WTC11 (cell line): ENCODE data around the gene C16orf90. TPM values are rescaled to one million over a fixed set of nuclear protein-coding genes. Genes with fewer than 3 reads are reported as not detected.
"Not testable (repeated sequence)": the region's sequence is repeated elsewhere in the genome, so short reads cannot be mapped to it uniquely, and the experiment has no call there.

Experiments used
- ATAC-seq: fragments of 200-7000 bp; cut with Tn5 transposase; 2 replicates; pipeline ENCODE4 v1.10.0; 2021; ENCODE audit warnings: mild to moderate bottlenecking, moderate library complexity
- CTCF ChIA-PET: fragments of 300-600 bp; sonication (Branson Sonifier 250); formaldehyde crosslinking; loops from one replicate; lab custom pipeline; 2021; ENCODE audit warnings: antibody characterized with exemption; lab: Charles Lee
- POLR2A ChIA-PET: fragments of 350-600 bp; sonication (Branson Sonifier 250); formaldehyde crosslinking; loops from one replicate; lab custom pipeline; 2021; ENCODE audit warnings: antibody characterized with exemption; lab: Charles Lee
- DNase-seq: peaks from one replicate; pipeline ENCODE4 v3.0.0; 2021; ENCODE audit warnings: low spot score
- H3K27ac Mint-ChIP-seq: 2 replicates; pipeline ENCODE4 v1.8.0; 2021; ENCODE audit warnings: mixed read lengths
- H3K27me3 Mint-ChIP-seq: 2 replicates; pipeline ENCODE4 v1.8.0; 2021; ENCODE audit warnings: low read depth, mild to moderate bottlenecking, moderate library complexity, mixed read lengths
- H3K36me3 Mint-ChIP-seq: 2 replicates; pipeline ENCODE4 v1.8.0; 2021; ENCODE audit warnings: mixed read lengths
- H3K4me1 Mint-ChIP-seq: 2 replicates; pipeline ENCODE4 v1.8.0; 2022; ENCODE audit warnings: mixed read lengths
- H3K4me3 Mint-ChIP-seq: 2 replicates; pipeline ENCODE4 v1.8.0; 2021; ENCODE audit warnings: mild to moderate bottlenecking, moderate library complexity, mixed read lengths
- H3K9me3 Mint-ChIP-seq: 2 replicates; pipeline ENCODE4 v1.8.0; 2021; ENCODE audit warnings: mixed read lengths
- CBFB ChIP-seq: sonication (generic); formaldehyde crosslinking; IDR thresholded peaks from 2 replicates; pipeline ENCODE4 v1.8.1; 2022; ENCODE audit warnings: mild to moderate bottlenecking, low read depth, missing genetic modification reagents
- CREB1 ChIP-seq: sonication (generic); formaldehyde crosslinking; IDR thresholded peaks from 2 replicates; pipeline ENCODE4 v1.8.0; 2023; ENCODE audit warnings: mild to moderate bottlenecking, missing genetic modification reagents
- FOXP1 ChIP-seq: sonication (generic); formaldehyde crosslinking; IDR thresholded peaks from 2 replicates; pipeline ENCODE4 v1.8.0; 2022; ENCODE audit warnings: missing genetic modification reagents, mild to moderate bottlenecking, moderate library complexity, borderline replicate concordance
- GRHL2 ChIP-seq: fragments of 250-450 bp; sonication (Bioruptor Pico); IDR thresholded peaks from 2 replicates; pipeline ENCODE4 v1.8.0; 2022; ENCODE audit warnings: mild to moderate bottlenecking, moderate library complexity; ENCODE audit not compliant: insufficient replicate concordance, severe bottlenecking
- JUN ChIP-seq: sonication (generic); formaldehyde crosslinking; IDR thresholded peaks from 2 replicates; pipeline ENCODE4 v1.8.0; 2023; ENCODE audit warnings: mild to moderate bottlenecking, missing genetic modification reagents
- KAT7 ChIP-seq: sonication (generic); formaldehyde crosslinking; IDR thresholded peaks from 2 replicates; pipeline ENCODE4 v1.8.1; 2023; ENCODE audit warnings: missing genetic modification reagents, mild to moderate bottlenecking, borderline replicate concordance
- MXD4 ChIP-seq: fragments of 250-450 bp; sonication (Bioruptor Pico); IDR thresholded peaks from 2 replicates; pipeline ENCODE4 v1.8.0; 2021; ENCODE audit warnings: mild to moderate bottlenecking, moderate library complexity, borderline replicate concordance
- NR1H2 ChIP-seq: sonication (generic); formaldehyde crosslinking; IDR thresholded peaks from 2 replicates; pipeline ENCODE4 v1.9.0; 2021; ENCODE audit warnings: mild to moderate bottlenecking, moderate library complexity, missing genetic modification reagents
- NR2C2 ChIP-seq: sonication (generic); formaldehyde crosslinking; IDR thresholded peaks from 2 replicates; pipeline ENCODE4 v1.8.0; 2022; ENCODE audit warnings: mild to moderate bottlenecking, missing genetic modification reagents
- PRRX2 ChIP-seq: fragments of 250-450 bp; sonication (Bioruptor Pico); IDR thresholded peaks from 2 replicates; pipeline ENCODE4 v1.8.0; 2021; ENCODE audit warnings: mild to moderate bottlenecking
- SOX15 ChIP-seq: fragments of 250-450 bp; sonication (Bioruptor Pico); IDR thresholded peaks from 2 replicates; pipeline ENCODE4 v1.9.0; 2021; ENCODE audit warnings: mild to moderate bottlenecking
- TEAD4 ChIP-seq: sonication (generic); formaldehyde crosslinking; IDR thresholded peaks from 2 replicates; pipeline ENCODE4 v1.8.0; 2022; ENCODE audit warnings: mild to moderate bottlenecking, missing genetic modification reagents
- TP53 ChIP-seq: sonication (generic); formaldehyde crosslinking; IDR thresholded peaks from 2 replicates; pipeline ENCODE4 v1.8.1; 2023; ENCODE audit warnings: mild to moderate bottlenecking, missing genetic modification reagents
- ZNF219 ChIP-seq: sonication (generic); formaldehyde crosslinking; IDR thresholded peaks from 2 replicates; pipeline ENCODE4 v1.8.0; 2023; ENCODE audit warnings: missing genetic modification reagents, mild to moderate bottlenecking, borderline replicate concordance
- ZNF317 ChIP-seq: sonication (generic); formaldehyde crosslinking; IDR thresholded peaks from 2 replicates; pipeline ENCODE4 v1.8.1; 2023; ENCODE audit warnings: low read depth, mild to moderate bottlenecking, moderate library complexity, missing genetic modification reagents, borderline replicate concordance
- total RNA-seq: library from RNA; stranded (reverse); gene quantifications from 3 replicates; pipeline ENCODE4 v1.2.3, GENCODE V29; 2021
- TF ChIP-seq, protein P1 (sequence below): sonication (generic); formaldehyde crosslinking; IDR thresholded peaks from 2 replicates; pipeline ENCODE4 v1.8.1; 2022; ENCODE audit warnings: low read depth, mild to moderate bottlenecking, moderate library complexity, missing genetic modification reagents, borderline replicate concordance
- TF ChIP-seq, protein P2 (sequence below): fragments of 250-450 bp; sonication (Bioruptor Pico); IDR thresholded peaks from 2 replicates; pipeline ENCODE4 v1.9.0; 2021; ENCODE audit warnings: mild to moderate bottlenecking
- TF ChIP-seq, protein P3 (sequence below): sonication (generic); formaldehyde crosslinking; IDR thresholded peaks from 2 replicates; pipeline ENCODE4 v1.8.1; 2023; ENCODE audit warnings: mild to moderate bottlenecking, moderate library complexity, missing genetic modification reagents
- TF ChIP-seq, protein P4 (sequence below): fragments of 250-450 bp; sonication (Bioruptor Pico); IDR thresholded peaks from 2 replicates; pipeline ENCODE4 v2.1.2; 2022; ENCODE audit warnings: mild to moderate bottlenecking, moderate library complexity
- TF ChIP-seq, protein P5 (sequence below): sonication (generic); formaldehyde crosslinking; IDR thresholded peaks from 2 replicates; pipeline ENCODE4 v1.8.0; 2022; ENCODE audit warnings: mild to moderate bottlenecking, missing genetic modification reagents
- TF ChIP-seq, protein P6 (sequence below): fragments of 250-450 bp; sonication (Bioruptor Pico); conservative IDR thresholded peaks from 2 replicates; pipeline ENCODE4 v1.9.0; 2021; ENCODE audit warnings: mild to moderate bottlenecking

The C16orf90 gene
- total RNA-seq, 1 experiment from 2014 or later, result not detected

DNA sequence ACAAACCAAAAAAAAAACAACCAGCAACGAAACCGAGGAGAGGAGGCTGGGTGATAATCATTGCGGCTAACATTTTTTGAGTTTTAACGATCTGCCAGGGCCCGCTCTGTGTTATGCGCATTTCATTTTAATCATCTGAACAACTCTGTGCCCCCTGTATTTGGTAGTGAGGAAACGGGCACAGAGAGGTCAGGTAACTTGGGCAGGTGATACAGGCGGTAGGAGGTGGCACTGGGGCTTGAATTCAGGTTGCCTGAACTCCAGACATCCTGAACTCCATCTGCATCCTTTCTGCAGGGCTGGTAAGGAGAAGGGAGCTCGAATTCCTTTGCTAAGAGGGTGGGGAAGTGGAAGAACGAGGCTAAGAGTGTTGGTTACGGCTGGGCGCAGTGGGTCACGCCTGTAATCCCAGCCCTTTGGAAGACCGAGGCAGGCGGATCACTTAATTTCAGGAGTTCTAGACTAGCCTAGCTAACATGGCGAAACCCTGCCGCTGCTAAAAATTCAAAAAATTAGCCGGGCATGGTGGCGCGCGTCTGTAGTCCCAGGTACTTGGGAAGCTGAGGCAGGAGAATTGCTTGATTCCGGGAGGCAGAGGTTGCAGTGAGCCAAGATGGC lies 6.6 kb upstream of the C16orf90 start:
- Mint-ChIP-seq H3K4me1 (peaks cover 17% of the 10 kb centered on the region), H3K36me3 (peaks cover 11% of the 10 kb centered on the region; the same call in 1 of the 2 replicates), H3K9me3 (no peaks in the 10 kb centered on the region), H3K27me3 (0 out of 2 replicates have a peak, but pooled peaks cover 2% of the 10 kb centered on the region), H3K27ac (peak overlapping the region; percentile 91), H3K4me3 (peak overlapping the region; percentile 95)
- ATAC-seq, result no peak
- ChIA-PET CTCF (interaction anchor here (0.9 kb wide), 1 partner anchor 752 kb away, joined by 3 read pairs; no protein-coding TSS in a partner anchor), POLR2A (interaction anchor here (0.6 to 1.0 kb wide), 3 partner anchors 11 to 1577 kb away, joined by 3 to 4 read pairs (median 3); partner anchors contain the start of gene ZNF263)
- no peak for DNase-seq
- TF ChIP-seq MXD4 (CRISPR knock-in tag) (no peak), CREB1 (CRISPR knock-in tag) (no peak), NR2C2 (CRISPR knock-in tag) (no peak), JUN (no peak), TEAD4 (CRISPR knock-in tag) (no peak)
- TF ChIP-seq, protein P1, sequence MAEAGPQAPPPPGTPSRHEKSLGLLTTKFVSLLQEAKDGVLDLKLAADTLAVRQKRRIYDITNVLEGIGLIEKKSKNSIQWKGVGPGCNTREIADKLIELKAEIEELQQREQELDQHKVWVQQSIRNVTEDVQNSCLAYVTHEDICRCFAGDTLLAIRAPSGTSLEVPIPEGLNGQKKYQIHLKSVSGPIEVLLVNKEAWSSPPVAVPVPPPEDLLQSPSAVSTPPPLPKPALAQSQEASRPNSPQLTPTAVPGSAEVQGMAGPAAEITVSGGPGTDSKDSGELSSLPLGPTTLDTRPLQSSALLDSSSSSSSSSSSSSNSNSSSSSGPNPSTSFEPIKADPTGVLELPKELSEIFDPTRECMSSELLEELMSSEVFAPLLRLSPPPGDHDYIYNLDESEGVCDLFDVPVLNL, result no peak
- TF ChIP-seq, protein P2, sequence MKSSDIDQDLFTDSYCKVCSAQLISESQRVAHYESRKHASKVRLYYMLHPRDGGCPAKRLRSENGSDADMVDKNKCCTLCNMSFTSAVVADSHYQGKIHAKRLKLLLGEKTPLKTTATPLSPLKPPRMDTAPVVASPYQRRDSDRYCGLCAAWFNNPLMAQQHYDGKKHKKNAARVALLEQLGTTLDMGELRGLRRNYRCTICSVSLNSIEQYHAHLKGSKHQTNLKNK (CRISPR knock-in tag), result no peak

DNA sequence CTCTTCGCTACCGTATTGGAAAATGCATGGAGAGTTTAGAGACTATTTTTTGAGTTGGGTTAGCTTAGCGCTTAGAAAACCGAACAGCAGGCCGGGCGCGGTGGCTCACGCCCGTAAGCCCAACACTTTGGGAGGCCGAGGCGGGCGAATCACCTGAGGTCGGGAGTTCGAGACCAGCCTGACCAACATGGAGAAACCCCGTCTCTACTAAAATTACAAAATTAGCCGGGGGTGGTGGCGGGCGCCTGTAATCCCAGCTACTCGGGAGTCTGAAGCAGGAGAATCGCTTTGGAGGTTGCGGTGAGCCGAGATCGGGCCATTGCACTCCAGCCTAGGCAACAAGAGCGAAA lies 6.1 kb upstream of the C16orf90 start:
- CTCF ChIA-PET, result interaction anchor here (0.8 to 1.4 kb wide), 3 partner anchors 11 to 100 kb away, joined by 5 to 10 read pairs (median 6); partner anchors contain the start of genes ZNF174 and ZSCAN32
- POLR2A ChIA-PET, result interaction anchor here (0.6 to 1.0 kb wide), 3 partner anchors 12 to 1578 kb away, joined by 3 to 4 read pairs (median 3); partner anchors contain the start of gene ZNF263
- DNase-seq, H3K9me3 Mint-ChIP-seq, ATAC-seq, H3K27me3 Mint-ChIP-seq: not testable (repeated sequence)
- H3K27ac Mint-ChIP-seq, result peak overlapping the region; percentile 97
- H3K4me1 Mint-ChIP-seq, result peaks cover 17% of the 10 kb centered on the region
- H3K4me3 Mint-ChIP-seq, result peak overlapping the region; percentile 95
- peaks cover 11% of the 10 kb centered on the region; the same call in 1 of the 2 replicates for H3K36me3 Mint-ChIP-seq

DNA sequence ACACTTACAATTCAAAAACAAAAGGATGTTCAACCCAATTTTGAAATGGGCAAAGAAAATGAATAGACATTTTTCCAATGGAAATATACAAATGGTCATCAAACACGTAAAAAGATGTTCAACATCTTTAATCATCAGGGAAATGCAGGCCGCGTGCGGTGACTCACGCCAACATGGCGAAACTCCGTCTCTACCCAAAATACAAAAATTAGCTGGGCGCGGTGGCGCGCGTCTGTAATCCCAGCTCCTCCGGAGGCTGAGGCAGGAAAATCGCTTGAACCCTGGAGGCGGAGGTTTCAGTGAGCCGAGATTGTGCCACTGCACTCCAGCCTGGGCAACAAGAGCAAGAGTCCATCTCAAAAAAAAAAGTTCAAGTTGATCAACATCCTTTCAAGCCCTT lies 3.7 kb upstream of the C16orf90 start:
- Mint-ChIP-seq H3K36me3 (no peaks in the 10 kb centered on the region), H3K4me3 (no peak overlapping the region), H3K9me3 (no peaks in the 10 kb centered on the region), H3K27me3 (0 out of 2 replicates have a peak, but pooled peaks cover 2% of the 10 kb centered on the region), H3K4me1 (peaks cover 17% of the 10 kb centered on the region), H3K27ac (no peak overlapping the region)
- no peak for ATAC-seq
- POLR2A ChIA-PET, result no interaction called here
- CTCF ChIA-PET, result no interaction called here
- DNase-seq, result no peak
- no peak for TF ChIP-seq PRRX2 (CRISPR knock-in tag)
- TF ChIP-seq, protein P3, sequence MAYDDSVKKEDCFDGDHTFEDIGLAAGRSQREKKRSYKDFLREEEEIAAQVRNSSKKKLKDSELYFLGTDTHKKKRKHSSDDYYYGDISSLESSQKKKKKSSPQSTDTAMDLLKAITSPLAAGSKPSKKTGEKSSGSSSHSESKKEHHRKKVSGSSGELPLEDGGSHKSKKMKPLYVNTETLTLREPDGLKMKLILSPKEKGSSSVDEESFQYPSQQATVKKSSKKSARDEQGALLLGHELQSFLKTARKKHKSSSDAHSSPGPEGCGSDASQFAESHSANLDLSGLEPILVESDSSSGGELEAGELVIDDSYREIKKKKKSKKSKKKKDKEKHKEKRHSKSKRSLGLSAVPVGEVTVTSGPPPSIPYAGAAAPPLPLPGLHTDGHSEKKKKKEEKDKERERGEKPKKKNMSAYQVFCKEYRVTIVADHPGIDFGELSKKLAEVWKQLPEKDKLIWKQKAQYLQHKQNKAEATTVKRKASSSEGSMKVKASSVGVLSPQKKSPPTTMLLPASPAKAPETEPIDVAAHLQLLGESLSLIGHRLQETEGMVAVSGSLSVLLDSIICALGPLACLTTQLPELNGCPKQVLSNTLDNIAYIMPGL (CRISPR knock-in tag), result no peak
- TF ChIP-seq KAT7 (CRISPR knock-in tag), result no peak
- TF ChIP-seq ZNF317 (CRISPR knock-in tag), result no peak
- TF ChIP-seq, protein P2 (CRISPR knock-in tag), result no peak
- no peak for TF ChIP-seq CBFB (CRISPR knock-in tag)
- TF ChIP-seq TP53 (CRISPR knock-in tag), result no peak
- TF ChIP-seq, protein P4, sequence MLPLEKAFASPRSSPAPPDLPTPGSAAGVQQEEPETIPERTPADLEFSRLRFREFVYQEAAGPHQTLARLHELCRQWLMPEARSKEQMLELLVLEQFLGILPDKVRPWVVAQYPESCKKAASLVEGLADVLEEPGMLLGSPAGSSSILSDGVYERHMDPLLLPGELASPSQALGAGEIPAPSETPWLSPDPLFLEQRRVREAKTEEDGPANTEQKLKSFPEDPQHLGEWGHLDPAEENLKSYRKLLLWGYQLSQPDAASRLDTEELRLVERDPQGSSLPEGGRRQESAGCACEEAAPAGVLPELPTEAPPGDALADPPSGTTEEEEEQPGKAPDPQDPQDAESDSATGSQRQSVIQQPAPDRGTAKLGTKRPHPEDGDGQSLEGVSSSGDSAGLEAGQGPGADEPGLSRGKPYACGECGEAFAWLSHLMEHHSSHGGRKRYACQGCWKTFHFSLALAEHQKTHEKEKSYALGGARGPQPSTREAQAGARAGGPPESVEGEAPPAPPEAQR (CRISPR knock-in tag), result no peak
- no peak for TF ChIP-seq SOX15 (CRISPR knock-in tag)
- no peak for TF ChIP-seq ZNF219 (CRISPR knock-in tag)
- TF ChIP-seq FOXP1 (CRISPR knock-in tag), result no peak
- no peak for TF ChIP-seq NR1H2
- TF ChIP-seq, protein P5, sequence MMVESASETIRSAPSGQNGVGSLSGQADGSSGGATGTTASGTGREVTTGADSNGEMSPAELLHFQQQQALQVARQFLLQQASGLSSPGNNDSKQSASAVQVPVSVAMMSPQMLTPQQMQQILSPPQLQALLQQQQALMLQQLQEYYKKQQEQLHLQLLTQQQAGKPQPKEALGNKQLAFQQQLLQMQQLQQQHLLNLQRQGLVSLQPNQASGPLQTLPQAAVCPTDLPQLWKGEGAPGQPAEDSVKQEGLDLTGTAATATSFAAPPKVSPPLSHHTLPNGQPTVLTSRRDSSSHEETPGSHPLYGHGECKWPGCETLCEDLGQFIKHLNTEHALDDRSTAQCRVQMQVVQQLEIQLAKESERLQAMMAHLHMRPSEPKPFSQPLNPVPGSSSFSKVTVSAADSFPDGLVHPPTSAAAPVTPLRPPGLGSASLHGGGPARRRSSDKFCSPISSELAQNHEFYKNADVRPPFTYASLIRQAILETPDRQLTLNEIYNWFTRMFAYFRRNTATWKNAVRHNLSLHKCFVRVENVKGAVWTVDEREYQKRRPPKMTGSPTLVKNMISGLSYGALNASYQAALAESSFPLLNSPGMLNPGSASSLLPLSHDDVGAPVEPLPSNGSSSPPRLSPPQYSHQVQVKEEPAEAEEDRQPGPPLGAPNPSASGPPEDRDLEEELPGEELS (CRISPR knock-in tag), result no peak
- TF ChIP-seq GRHL2 (CRISPR knock-in tag), result no peak
- TF ChIP-seq, protein P6, sequence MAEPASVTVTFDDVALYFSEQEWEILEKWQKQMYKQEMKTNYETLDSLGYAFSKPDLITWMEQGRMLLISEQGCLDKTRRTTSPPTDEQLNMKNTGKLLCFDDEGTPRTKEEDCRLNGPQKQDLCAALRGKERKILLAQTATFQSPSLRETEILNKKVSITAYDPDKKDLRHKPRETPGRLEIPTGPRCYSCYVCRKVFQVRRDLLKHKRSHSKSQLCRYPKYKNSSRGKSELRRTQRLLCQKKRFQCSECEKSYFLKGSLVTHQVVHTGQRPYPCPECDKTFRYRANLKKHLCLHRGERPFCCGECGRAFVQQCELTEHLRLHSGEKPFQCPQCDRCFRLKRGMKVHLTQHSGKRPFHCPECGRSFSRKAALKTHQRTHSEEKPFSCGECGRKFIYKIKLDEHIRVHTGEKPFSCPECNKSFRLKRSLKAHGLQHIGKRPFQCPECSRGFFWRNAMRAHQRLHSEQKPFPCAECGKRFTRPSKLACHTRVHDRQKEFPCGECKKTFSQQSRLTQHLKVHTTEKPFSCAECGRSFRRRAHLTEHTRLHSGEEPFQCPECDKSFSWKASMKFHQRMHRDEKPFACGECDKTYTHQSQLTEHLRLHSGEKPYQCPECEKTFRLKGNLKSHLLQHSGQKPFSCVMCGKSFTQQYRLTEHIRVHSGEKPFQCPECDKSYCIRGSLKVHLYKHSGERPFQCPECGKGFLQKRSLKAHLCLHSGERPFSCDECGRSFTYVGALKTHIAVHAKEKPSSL (CRISPR knock-in tag), result no peak
